Ishikawa (cell line): ENCODE measurements around the gene SEMA3A.
A peak's percentile ranks its signal among the peaks of the same experiment; 100 is the strongest.

Experiments
- CEBPB ChIP-seq: IDR thresholded peaks from 2 replicates; pipeline ENCODE4 v1.6.1; 2012
- CREB1 ChIP-seq: IDR thresholded peaks from 2 replicates; pipeline ENCODE4 v1.6.1; 2012; ENCODE audit warnings: low read depth
- EGR1 ChIP-seq: IDR thresholded peaks from 2 replicates; pipeline ENCODE4 v1.6.1; 2012
- EP300 ChIP-seq: IDR thresholded peaks from 2 replicates; pipeline ENCODE4 v1.6.1; 2012; ENCODE audit warnings: borderline replicate concordance
- FOXM1 ChIP-seq: IDR thresholded peaks from 2 replicates; pipeline ENCODE4 v1.6.1; 2012; ENCODE audit warnings: low read depth, borderline replicate concordance
- NFIC ChIP-seq: IDR thresholded peaks from 2 replicates; pipeline ENCODE4 v1.6.1; 2012
- RAD21 ChIP-seq: IDR thresholded peaks from 2 replicates; pipeline ENCODE4 v1.6.1; 2012; ENCODE audit warnings: low read depth
- TAF1 ChIP-seq: IDR thresholded peaks from 2 replicates; pipeline ENCODE4 v1.6.1; 2012; ENCODE audit warnings: low read depth, mild to moderate bottlenecking
- TCF12 ChIP-seq: IDR thresholded peaks from 2 replicates; pipeline ENCODE4 v1.6.1; 2012; ENCODE audit warnings: low read depth
- TEAD4 ChIP-seq: IDR thresholded peaks from 2 replicates; pipeline ENCODE4 v1.6.1; 2012
- YY1 ChIP-seq: IDR thresholded peaks from 2 replicates; pipeline ENCODE4 v1.6.1; 2012; ENCODE audit warnings: low read depth
- ZBTB7A ChIP-seq: IDR thresholded peaks from 2 replicates; pipeline ENCODE4 v1.6.1; 2012; ENCODE audit warnings: low read depth
- TF ChIP-seq, protein P1 (sequence below): IDR thresholded peaks from 2 replicates; pipeline ENCODE4 v1.6.1; 2012; ENCODE audit warnings: low read depth, mild to moderate bottlenecking
- TF ChIP-seq, protein P2 (sequence below): IDR thresholded peaks from 2 replicates; pipeline ENCODE4 v1.6.1; 2012
- TF ChIP-seq, protein P3 (sequence below): IDR thresholded peaks from 2 replicates; pipeline ENCODE4 v1.6.1; 2012

SEMA3A gene

DNA sequence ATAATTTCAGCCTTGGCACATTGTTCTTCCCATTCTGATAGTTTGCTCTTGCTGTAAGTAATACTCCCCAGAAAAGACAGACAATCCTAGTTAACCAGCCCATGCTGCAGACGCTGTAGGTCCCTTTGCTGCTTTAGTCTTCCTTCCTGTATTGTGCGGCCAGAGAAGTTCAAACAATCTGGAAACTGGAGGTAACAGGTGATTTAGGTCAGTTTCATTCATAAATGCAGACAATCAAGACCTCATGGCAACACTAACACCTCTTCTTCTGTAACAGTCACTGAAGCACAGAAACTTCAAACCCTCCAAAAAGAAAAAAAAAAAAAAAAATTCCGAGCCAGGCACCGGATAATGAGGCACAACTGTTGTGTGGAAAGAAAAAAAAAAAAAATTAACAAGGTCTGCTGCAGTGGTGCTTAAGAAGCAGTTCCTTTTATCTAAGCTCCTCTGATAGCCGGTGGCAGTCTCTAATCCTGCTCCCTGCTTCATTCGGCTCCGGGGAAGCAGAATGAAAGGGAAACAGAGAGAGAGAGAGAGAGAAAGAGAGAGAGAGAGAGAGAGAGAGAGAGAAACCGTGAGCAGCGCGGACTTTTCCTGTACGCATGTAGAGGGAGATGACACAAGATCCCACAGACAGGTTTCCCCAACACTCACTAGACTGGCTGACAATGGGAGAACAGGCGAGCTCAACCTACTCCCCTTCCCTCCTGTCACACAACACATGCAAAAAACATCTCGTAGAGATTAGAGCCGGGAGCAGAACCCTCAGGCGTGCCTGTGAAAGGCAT is at the start of gene SEMA3A:
SEMA3A (minus strand) TSS at position 306 of the 788 bp plus-strand sequence; CDS start at position 103, 203 bp downstream.
- TF ChIP-seq TAF1 (peak; percentile 62), CREB1 (no peak), YY1 (no peak), EP300 (0 out of 2 replicates have a peak, but pooled peaks have one; percentile 24), RAD21 (no peak), TCF12 (0 out of 2 replicates have a peak, but pooled peaks have one; percentile 49), EGR1 (no peak), NFIC (peak; percentile 6; the same call in 1 of the 2 replicates), ZBTB7A (no peak), FOXM1 (0 out of 2 replicates have a peak, but pooled peaks have one; percentile 50), CEBPB (peak; percentile 42; the same call in 1 of the 2 replicates), TEAD4 (no peak)
- TF ChIP-seq, protein P1, sequence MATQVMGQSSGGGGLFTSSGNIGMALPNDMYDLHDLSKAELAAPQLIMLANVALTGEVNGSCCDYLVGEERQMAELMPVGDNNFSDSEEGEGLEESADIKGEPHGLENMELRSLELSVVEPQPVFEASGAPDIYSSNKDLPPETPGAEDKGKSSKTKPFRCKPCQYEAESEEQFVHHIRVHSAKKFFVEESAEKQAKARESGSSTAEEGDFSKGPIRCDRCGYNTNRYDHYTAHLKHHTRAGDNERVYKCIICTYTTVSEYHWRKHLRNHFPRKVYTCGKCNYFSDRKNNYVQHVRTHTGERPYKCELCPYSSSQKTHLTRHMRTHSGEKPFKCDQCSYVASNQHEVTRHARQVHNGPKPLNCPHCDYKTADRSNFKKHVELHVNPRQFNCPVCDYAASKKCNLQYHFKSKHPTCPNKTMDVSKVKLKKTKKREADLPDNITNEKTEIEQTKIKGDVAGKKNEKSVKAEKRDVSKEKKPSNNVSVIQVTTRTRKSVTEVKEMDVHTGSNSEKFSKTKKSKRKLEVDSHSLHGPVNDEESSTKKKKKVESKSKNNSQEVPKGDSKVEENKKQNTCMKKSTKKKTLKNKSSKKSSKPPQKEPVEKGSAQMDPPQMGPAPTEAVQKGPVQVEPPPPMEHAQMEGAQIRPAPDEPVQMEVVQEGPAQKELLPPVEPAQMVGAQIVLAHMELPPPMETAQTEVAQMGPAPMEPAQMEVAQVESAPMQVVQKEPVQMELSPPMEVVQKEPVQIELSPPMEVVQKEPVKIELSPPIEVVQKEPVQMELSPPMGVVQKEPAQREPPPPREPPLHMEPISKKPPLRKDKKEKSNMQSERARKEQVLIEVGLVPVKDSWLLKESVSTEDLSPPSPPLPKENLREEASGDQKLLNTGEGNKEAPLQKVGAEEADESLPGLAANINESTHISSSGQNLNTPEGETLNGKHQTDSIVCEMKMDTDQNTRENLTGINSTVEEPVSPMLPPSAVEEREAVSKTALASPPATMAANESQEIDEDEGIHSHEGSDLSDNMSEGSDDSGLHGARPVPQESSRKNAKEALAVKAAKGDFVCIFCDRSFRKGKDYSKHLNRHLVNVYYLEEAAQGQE, result no peak
- TF ChIP-seq, protein P2, sequence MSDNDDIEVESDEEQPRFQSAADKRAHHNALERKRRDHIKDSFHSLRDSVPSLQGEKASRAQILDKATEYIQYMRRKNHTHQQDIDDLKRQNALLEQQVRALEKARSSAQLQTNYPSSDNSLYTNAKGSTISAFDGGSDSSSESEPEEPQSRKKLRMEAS, result peak; percentile 61
- TF ChIP-seq, protein P3, sequence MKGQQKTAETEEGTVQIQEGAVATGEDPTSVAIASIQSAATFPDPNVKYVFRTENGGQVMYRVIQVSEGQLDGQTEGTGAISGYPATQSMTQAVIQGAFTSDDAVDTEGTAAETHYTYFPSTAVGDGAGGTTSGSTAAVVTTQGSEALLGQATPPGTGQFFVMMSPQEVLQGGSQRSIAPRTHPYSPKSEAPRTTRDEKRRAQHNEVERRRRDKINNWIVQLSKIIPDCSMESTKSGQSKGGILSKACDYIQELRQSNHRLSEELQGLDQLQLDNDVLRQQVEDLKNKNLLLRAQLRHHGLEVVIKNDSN, result no peak

DNA sequence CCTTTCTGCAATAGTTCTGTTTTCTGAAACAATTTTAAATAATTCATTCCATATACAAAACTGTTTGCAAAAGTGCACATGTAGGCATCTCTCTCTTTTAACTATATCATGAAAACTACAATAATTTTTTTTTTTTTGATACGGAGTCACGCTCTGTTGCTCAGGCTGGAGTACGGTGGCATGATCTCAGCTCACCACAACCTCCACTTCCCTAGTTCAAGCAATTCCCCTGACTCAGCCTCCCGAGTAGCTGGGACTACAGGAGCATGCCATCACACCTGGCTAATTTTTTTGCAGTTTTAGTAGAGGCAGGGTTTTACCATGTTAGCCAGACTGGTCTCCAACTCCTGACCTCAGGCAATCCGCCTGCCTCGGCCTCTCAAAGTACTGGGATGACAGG is 44.0 kb upstream of the SEMA3A start:
- TF ChIP-seq, protein P3, result no peak
- TF ChIP-seq, protein P1, result no peak
- no peak for TF ChIP-seq NFIC
- no peak for TF ChIP-seq TCF12
- no peak for TF ChIP-seq RAD21
- no peak for TF ChIP-seq EP300
- TF ChIP-seq ZBTB7A, result no peak
- no peak for TF ChIP-seq CREB1
- no peak for TF ChIP-seq FOXM1
- TF ChIP-seq EGR1, result no peak
- no peak for TF ChIP-seq TEAD4
- TF ChIP-seq YY1, result no peak
- TF ChIP-seq CEBPB, result no peak
- TF ChIP-seq, protein P2, result no peak
- TF ChIP-seq TAF1, result no peak

DNA sequence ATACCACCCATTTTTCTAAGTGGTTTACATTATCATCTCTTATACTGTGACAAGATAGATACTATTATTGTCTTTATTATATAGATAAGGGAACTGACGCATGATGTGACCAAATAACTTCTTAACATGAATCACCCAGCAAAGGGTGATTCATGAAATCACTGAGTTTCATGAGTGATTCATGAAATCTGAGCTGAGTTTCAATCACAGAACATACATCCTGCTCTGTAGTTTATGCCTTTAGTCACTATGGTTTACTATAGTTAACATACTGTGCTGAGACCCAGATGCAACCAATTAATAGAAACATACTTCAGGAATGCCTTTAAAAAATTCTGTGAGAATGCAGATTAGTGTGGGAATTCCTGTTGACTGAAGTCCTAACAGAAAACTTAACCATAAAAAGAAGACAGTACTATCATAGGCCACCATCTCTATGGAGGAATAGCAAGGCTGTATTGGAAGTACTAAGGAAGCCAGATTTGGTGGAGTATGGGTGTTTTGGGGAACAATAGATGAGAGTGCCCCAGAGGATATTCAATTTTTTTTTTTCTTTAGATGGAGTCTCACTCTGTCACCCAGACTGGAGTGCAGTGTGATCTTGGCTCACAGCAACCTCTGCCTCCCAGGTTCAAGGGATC is 43.1 kb upstream of the SEMA3A start:
- TF ChIP-seq RAD21 (no peak), TCF12 (no peak), NFIC (no peak), EGR1 (no peak), YY1 (no peak), ZBTB7A (no peak), TEAD4 (no peak), CEBPB (no peak), TAF1 (no peak), FOXM1 (no peak), CREB1 (no peak), EP300 (no peak)
- TF ChIP-seq, protein P2, result no peak
- TF ChIP-seq, protein P1, result no peak
- TF ChIP-seq, protein P3, result no peak
